Fibroblast of mammary gland (primary cell): Measurements from ENCODE around the gene NFIC.
A peak's percentile ranks its signal among the peaks of the same experiment; 100 is the strongest.

ENCODE experiments used
- DNase-seq: peaks from one replicate; pipeline ENCODE4 v3.0.0-alpha.2; 2010; ENCODE audit warnings: low read depth
- H3K4me3 ChIP-seq: 2 replicates; pipeline ENCODE4 v1.5.1; 2011; ENCODE audit warnings: low read depth, mild to moderate bottlenecking, low read length, moderate library complexity; ENCODE audit not compliant: control insufficient read depth
- CTCF ChIP-seq: conservative IDR thresholded peaks from 2 replicates; pipeline ENCODE4 v1.5.1; 2011; ENCODE audit warnings: low read depth, low read length, inconsistent platforms; ENCODE audit not compliant: control insufficient read depth, insufficient read depth

NFIC gene

GRCh38 chr19:3363841-3364500 lies 2.4 kb upstream of the NFIC start:
- TF ChIP-seq CTCF: no peak
- H3K4me3 ChIP-seq: no peak overlapping the region
- no peak for DNase-seq

GRCh38 chr19:3364501-3364858 lies 1.9 kb upstream of the NFIC start:
- H3K4me3 ChIP-seq: no peak overlapping the region
- TF ChIP-seq CTCF: no peak
- no peak for DNase-seq

- DNase-seq: peak; percentile 53
- TF ChIP-seq CTCF: no peak
- H3K4me3 ChIP-seq: peak overlapping the region; percentile 82
Measured at GRCh38 chr19:3365093-3365835, 1.1 kb upstream of the NFIC start.

- peak overlapping the region; percentile 82 for H3K4me3 ChIP-seq
- TF ChIP-seq CTCF: no peak
- no peak for DNase-seq
Measured at GRCh38 chr19:3366753-3367627, 607 bp downstream of the NFIC start.

GRCh38 chr19:3367628-3368440 lies 1.5 kb downstream of the NFIC start:
- TF ChIP-seq CTCF: no peak

GRCh38 chr19:3368441-3368795 lies 2.0 kb downstream of the NFIC start:
- no peak for DNase-seq
- peak overlapping the region; percentile 82 for H3K4me3 ChIP-seq
- TF ChIP-seq CTCF: no peak

More at GRCh38 chr19:3367628-3368440, 1.5 kb downstream of the NFIC start:
- H3K4me3 ChIP-seq: peak overlapping the region; percentile 82
- peak; percentile 34 for DNase-seq
